ENCODE data around the gene SCCPDH.
"Not testable (repeated sequence)": the region's sequence is repeated elsewhere in the genome, so short reads cannot be mapped to it uniquely, and the experiment has no call there.

The SCCPDH gene

DNA sequence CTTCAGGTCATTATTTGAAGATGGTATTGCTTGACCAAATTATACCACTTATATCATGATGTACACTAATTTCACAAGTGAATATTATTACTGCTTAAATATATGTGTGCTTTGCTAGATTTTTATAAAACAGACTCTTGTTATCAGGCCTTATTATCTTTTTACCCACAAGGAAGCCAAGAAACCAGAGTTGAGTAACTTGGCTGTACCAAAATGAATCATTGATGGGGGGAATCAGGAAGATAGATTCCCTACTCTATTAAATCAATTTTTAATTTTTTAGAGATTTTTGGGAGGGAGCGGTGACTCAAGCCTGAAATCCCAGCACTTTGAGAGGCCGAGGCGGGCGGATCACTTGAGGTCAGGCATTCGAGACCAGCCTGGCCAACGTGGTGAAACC is 16.0 kb upstream of the SCCPDH start:
- DNase-seq: no peak

DNA sequence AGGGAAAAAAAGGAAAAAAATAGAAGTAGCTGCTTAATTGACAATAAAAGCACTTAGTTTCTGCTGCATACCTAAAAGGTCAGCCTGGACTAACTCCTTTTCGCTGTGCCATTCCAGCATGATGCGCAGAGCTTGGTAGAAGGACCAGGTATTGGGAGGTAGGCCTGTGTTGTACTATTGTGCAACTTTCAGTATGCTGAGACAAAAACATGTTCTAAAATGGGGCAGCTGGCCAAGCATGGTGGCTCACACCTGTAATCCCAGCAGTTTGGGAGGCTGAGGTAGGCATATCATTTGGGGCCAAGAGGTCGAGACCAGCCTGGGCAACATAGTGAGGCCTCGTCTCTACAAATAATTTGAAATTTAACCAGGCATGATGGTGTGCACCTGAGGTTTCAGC is 15.0 kb upstream of the SCCPDH start:
- DNase-seq: no peak

DNA sequence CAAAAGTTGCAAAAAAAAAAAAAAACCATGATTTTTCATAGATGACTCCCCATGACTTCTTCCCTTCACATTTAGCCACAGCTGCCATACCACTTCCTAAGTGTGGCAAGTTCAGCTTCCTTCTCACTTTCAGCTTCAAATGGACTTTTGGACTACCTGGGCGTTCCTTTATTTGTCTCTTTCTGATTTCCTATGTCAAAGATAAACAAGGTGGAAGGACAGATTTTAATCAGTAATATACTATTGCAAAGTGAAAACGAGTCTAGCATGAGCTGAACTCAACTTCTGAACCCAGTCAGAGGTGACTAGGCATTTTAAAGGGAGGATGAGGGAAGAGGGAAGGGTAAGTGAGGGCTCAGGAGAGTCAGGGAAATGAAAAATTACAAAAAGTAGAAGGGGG is 14.4 kb upstream of the SCCPDH start:
- DNase-seq: no peak

DNA sequence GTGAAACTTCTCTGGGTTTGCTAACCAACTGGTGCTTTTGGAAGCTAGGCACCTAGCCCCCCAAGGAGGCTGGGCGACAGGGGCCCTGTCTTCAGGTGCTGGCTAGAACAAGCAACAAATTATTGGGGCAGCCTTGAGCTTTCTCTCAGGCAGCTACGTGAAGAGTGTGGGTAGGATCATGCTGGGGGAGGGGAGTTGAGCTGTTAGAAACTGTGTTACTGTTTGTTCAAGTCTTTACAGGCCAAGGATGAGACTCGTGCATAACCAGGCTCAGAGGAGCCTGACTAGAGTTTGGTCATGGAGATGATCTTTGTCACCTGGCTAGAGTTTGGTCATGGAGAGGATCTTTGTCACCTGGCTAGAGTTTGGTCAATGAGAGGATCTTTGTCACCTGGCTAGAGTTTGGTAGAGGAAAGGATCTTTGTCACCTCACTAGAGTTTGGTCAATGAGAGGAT is 12.6 kb upstream of the SCCPDH start:
- no peak for DNase-seq

DNA sequence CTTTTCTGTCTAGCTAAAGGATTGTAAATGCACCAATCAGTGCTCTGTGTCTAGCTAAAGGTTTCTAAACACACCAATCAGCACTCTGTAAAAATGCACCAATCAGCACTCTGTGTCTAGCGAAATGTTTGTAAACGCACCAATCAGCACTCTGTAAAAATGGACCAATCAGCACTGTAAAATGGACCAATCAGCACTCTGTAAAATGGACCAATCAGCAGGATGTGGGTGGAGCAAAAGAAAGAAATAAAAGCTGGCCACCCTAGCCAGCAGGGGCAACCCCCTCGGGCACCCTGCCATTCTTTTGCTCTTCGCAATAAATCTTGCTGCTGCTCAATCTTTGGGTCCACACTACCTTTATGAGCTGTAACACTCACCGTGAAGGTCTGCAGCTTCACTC is 11.8 kb upstream of the SCCPDH start:
- not testable (repeated sequence) for DNase-seq

DNA sequence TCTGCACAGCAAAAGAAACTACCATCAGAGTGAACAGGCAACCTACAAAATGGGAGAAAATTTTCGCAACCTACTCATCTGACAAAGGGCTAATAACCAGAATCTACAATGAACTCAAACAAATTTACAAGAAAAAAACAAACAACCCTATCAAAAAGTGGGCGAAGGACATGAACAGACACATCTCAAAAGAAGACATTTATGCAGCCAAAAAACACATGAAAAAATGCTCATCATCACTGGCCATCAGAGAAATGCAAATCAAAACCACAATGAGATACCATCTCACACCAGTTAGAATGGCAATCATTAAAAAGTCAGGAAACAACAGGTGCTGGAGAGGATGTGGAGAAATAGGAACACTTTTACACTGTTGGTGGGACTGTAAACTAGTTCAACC is 4.8 kb upstream of the SCCPDH start:
- DNase-seq: not testable (repeated sequence)

DNA sequence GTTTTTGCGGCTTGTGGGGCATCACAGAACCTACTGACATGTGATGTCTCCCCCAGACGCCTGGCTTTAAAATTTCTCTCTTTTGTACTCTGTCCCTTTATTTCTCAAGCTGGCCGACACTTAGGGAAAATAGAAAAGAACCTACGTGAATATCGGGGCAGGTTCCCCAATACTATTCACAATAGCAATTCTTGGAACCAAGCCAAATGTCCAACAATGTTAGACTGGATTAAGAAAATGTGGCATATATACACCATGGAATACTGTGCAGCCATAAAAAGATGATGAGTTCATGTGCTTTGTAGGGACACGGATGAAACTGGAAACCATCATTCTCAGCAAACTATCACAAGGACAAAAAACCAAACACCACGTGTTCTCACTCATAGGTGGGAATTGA is 3.4 kb upstream of the SCCPDH start:
- DNase-seq: not testable (repeated sequence)

DNA sequence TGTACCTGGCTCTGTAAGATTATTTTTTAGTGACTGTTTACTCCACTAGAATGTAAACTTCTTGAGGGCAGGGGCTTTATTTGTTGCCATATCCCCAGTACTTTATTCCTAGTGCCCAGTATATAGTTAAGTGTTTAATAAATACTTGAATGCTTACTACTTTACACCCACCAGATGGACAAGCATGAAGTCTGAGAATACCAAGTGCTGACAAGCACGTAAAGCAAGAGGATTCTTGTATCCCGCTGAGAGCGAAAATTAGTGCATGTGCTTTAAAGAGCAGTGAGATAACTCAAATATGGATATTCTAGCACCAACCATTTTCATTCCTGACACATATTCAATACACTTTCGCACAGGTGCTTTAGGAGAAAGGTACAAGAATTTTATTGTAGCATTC is 1.5 kb upstream of the SCCPDH start:
- no peak for DNase-seq

DNA sequence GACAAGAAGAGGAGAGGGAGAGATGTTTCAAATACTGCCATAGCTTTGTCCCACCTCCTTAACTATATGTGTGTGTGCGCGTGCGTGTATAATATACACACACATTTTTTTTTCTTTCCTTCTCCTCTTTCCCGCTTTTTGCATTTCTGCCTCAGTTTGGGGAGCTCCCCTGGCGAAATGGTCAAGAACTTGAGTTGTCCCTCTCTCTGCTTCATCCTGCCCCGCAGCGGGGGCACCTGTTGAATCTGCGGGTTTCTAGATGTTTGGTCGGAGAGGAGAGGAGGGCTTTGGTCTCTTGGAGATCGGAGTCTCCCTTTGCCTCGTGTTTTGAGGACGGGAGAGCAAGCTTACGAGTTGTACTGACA is 504 bp downstream of the SCCPDH start:
- peak; percentile 54 for DNase-seq

DNA sequence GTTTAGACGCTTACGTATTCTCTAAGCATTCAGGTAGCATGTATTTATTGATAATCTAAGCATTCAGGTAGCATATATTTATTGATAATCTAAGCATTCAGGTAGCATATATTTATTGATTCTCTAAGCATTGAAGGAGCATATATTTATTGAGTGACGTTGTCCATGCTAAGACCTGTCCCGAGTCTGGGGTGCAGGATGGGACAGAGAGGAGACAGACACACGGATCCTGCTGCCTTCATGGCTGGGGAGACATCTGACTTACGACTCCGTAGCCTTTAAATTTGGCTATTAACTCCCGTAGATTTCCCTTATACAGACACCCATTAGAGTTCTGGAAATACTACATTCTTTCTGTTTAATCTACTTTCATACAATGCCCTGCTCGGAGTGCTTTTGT is 982 bp downstream of the SCCPDH start:
- DNase-seq: no peak

DNA sequence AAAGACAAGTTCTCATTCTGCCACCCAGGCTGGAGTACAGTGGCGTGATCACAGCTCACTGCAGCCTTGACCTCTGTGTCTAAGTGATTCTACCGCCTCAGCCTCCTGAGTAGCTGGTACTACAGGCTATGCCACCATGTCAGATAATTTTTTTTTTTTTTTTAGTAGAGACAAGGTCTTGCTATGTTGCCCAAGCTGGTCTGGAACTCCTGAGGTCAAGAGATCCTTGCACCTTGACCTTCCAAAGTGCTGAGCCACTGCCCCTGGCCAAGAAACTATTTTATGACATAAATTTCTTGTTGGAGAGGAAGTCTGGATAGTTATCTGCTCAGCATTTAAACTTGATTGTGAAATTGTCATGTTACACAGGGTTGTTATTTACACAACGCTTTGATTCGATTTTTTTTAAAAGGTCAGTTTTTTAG is 2.1 kb downstream of the SCCPDH start:
- no peak for DNase-seq

DNA sequence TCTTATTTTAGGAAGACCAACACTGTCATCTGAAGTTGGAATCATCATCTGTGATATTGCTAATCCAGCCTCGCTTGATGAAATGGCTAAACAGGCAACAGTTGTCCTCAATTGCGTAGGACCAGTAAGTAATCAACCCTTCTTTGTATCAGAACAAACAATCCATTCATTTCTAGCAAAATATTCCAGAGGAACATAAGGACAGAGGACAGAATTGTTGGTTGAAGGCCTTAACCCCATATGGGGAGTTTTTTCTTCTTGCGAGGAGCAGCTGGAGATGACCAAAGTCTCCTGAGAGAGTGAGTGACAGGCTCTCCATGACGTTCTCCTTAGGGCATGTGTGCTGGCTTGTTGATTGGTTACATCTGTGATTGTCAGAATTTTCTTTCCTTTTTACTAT is 2.7 kb downstream of the SCCPDH start:
- DNase-seq: no peak

DNA sequence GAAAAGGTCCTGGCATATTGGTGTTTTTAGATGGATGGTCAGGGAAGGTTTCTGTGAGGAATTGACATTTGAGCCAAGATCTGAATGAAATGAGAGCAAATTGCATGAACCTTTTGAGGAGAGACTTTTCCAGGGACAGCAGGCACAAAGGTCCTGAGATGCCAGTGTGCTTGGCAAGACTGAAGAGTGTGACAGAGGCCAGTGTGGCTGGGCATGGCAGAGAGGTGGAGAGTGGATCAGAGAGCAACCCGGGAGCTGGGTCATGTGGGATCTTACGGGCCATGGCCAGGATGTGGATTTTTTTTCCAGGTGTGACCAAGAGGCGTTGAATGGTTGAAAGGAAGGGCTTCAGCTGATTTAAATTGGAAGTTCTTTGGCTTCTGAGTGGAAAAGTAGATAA is 3.4 kb downstream of the SCCPDH start:
- DNase-seq: no peak

DNA sequence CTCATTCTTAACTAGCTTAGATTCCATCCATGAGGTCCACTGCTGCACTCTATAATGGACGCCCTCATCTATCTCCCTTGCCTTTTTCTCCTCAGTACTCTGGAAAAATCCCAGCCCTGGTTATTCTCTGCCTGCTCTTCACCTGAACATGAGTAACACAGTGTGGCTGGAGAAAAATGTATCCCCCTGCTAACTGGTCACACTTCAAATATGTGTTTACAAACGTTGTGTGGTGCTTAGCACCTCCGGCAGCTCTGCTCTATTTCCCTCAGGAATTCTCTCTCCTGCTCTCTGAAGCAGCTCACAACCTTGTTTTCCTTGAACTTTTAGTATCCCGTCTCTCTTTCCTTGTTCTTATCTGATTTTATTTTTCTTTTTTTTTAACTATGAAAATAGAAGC is 4.1 kb downstream of the SCCPDH start:
- peak; percentile 40 for DNase-seq

DNA sequence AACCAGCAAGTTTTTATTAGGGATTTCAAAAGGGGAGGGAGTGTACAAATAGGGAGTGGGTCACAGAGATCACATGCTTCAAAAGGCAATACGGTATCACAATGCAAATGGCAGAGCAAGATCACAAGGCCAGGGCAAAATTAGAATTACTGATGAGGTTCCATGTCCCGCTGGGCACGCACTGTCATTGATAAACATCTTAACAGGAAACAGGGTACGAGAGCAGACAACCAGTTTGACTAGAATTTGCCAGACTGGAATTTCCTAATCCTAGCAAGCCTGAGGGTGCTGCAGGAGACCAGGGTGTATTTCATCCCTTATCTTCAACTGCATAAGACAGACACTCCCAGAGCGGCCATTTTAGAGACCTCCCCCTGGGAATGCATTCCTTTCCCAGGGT is 4.8 kb downstream of the SCCPDH start:
- DNase-seq: not testable (repeated sequence)

DNA sequence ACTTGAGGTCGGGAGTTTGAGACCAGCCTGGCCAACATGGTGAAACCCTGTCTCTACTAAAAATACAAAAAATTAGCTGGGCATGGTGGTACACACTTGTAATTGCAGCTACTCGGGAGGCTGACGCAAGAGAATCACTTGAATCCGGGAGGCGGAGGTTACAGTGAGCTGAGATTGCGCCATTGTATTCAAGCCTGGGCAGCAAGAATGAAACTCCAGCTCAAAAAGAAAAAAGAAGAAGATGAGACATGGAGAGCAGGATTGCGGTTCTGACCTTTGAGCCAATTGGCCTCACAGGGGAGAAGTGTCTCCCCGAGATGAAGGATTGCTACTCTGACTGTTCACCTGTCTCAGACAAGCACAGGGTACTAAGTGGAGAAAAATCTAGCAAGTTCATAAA is 6.6 kb downstream of the SCCPDH start:
- DNase-seq: no peak

DNA sequence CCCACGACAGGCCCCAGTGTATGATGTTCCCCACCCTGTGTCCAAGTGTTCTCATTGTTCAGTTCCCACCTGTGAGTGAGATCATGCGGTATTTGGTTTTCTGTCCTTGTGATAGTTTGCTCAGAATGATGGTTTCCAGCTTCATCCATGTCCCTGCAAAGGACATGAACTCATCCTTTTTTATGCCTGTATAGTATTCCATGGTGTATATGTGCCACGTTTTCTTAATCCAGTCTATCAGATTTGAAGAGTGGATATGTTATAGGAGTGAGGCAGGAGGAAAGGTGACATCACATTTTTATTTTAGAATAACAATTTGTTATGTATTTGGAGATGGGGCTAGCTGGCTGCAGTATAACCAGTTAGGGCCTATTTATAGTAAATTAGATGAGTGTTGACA is 7.7 kb downstream of the SCCPDH start:
- DNase-seq: not testable (repeated sequence)

DNA sequence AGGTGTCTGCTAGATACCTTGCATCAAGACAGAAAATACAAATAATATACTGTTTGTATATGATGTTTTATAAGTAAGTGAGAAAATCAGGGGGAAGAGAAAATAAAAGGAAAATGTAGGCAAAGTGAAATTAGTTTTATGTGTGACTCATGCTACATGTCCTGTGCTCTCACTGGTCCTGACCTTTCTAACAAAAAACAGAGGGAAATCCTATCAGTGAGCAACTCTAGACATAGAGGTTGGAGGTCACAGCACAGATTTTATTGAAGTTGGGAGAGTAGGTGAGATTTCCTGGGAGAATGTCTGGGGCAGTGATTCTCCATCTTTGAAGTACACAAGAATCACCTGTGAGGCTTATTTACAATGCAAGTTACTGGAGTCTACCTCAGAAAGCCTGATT is 9.5 kb downstream of the SCCPDH start:
- no peak for DNase-seq

DNA sequence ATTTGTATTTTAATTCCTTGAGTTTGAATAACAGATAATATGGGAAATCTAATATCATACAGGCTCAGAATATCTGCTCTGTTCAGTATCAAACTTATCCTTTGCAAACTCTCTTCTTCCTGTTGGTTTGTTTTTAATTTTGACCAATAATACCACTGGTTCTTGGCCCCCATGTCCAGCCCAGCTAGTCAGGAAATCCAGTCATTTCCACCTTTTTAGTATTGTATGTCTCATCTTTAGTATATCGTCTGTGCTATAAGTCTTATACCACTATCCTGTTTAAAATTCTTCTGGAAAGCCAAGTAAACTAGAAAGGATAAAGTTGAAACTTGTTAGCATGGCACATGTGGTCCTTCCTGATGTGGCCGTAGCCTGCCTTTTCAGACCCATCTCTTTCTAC is 10.7 kb downstream of the SCCPDH start:
- no peak for DNase-seq

DNA sequence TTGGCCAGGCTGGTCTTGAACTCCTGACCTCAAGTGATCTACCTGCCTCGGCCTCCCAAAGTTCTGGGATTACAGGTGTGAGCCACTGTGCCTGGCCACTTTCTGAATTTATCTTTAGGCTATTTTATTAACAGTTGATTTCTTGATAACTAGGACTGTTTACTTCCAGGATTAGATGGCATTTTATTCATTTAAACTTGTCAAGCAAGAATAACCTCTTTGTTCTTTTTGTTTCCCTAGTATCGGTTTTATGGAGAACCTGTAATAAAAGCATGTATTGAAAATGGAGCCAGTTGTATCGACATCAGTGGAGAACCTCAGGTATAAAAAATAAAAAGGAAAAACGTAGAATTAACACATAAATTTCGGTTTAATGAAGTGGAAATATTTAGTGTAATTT is 11.5 kb downstream of the SCCPDH start:
- DNase-seq: no peak

DNA sequence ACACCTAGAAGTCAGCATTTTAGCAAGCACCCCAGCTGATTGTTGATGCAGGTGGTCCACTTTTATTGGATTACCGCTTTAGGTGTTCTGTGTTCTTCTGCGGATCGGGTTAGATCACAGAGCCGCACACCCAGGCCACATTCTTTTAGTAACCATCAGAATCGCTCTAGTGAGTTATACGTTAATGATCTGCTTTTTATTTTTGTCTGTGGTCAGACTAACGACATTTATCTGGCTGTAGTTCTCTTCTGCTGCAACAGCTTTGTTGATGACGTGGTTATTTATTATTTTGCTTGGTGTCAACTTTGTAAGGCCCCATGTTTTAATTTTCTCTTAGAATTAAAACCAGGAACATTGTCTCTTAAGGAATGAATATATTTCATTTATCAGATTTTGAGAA is 18.2 kb downstream of the SCCPDH start:
- no peak for DNase-seq

DNA sequence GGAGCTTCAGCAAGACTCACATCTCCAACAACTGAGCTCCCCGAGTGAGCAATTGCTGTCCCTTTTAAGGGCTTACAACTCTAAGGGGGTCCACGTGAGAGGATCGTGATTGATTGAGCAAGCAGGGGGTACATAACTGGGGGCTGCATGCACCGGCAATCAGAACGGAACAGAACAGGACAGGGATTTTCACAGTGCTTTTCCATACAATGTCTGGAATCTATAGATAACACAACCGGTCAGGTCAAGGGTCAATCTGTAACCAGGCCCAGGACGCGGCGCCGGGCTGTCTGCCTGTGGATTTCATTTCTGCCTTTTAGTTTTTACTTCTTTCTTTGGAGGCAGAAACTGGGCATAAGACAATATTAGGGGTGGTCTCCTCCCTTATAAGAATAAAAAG is 21.9 kb downstream of the SCCPDH start:
- not testable (repeated sequence) for DNase-seq

DNA sequence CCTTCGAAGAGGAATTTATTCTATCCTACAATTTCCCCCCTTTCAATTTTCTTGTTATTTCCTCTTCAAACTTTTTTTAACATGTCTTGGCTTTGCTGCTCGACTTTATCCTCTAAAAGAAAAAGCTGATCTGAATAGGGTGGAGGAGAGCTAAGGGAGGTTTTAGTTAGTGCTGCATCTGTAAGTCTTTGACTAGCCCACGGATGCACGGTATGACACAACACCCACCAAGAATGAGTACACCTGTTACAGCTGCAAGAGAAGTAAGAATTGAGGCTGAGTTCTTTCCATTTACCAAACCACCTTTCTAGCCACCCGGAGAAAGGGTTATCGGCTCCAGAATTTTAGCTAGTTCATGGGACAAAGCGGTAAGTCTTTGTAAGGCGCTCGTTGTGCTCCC is 23.8 kb downstream of the SCCPDH start:
- DNase-seq: no peak

DNA sequence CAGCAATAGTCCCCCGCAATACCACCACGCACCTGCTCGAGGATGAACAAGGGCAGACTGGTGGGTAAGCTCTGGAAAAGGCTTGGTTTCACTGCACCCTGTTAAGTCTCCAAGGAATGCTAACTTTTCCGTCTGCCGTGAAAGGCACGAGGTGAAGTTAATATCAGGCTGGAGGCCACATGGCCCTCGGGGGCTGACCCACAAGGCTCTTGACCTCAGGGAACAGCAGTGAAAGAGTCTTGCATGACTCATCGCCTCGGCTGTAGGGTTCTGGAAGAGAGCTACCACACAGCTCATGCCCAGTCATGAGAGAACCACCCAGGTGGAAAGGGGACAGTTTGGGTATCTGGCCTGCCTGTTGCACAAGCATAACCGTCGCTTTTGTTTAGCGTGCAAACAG is 24.7 kb downstream of the SCCPDH start:
- no peak for DNase-seq

DNA sequence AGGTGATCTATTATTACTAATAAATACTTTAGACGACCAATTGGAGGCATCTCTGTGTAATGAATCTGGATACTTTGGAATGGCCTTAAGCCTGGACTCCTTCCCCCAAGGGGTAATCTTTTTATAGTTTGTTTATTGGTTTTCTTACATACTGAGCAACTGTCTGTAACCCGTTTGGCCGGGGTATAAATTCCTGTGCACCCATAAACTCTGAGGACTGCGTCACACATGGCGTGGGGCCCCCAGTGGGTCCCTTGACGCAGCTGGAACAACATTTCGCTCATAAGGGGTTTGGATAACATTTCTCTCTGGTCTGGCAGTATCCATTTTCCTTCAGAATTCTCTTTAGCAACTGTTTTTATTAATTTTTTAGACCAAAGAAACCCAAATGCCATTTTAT is 26.5 kb downstream of the SCCPDH start:
- no peak for DNase-seq
